ENCODE results near the gene NEBL. TPM values are rescaled to one million over a fixed set of nuclear protein-coding genes. Genes with fewer than 3 reads are reported as not detected.

The NEBL gene
- total RNA-seq, 1 donor from 2014 or later = 18.7 TPM

- H3K36me3 ChIP-seq (ENCODE audit: control insufficient read depth, insufficient read depth, low read length) = no peaks in the 10 kb centered on the region
- DNase-seq (ENCODE audit: low read depth) (no peak), FAIRE-seq (peak; percentile 18)
- no peak overlapping the region for H3K4me3 ChIP-seq (ENCODE audit: low read depth, low read length)
- H3K27me3 ChIP-seq (ENCODE audit: control insufficient read depth, insufficient read depth, low read length) = no peaks in the 10 kb centered on the region
- TF ChIP-seq CTCF (IDR thresholded peaks at IDR 0.05; ENCODE audit: insufficient read depth, low read length, severe bottlenecking) = no peak
These were observed 15.9 kb upstream of the NEBL start for GRCh38 chr10:20912969-20913368.

- no peak overlapping the region for H3K4me3 ChIP-seq (ENCODE audit: low read depth, low read length)
- no peaks in the 10 kb centered on the region for H3K27me3 ChIP-seq (ENCODE audit: control insufficient read depth, insufficient read depth, low read length)
- no peak for TF ChIP-seq CTCF (IDR thresholded peaks at IDR 0.05; ENCODE audit: insufficient read depth, low read length, severe bottlenecking)
- FAIRE-seq = no peak
- H3K36me3 ChIP-seq (ENCODE audit: control insufficient read depth, insufficient read depth, low read length) = no peaks in the 10 kb centered on the region
- no peak for DNase-seq (ENCODE audit: low read depth)
These were observed 14.5 kb upstream of the NEBL start for GRCh38 chr10:20911626-20912025.

- Histone ChIP-seq H3K27me3 (ENCODE audit: control insufficient read depth, insufficient read depth, low read length) (no peaks in the 10 kb centered on the region), H3K4me3 (ENCODE audit: low read depth, low read length) (no peak overlapping the region), H3K36me3 (ENCODE audit: control insufficient read depth, insufficient read depth, low read length) (no peaks in the 10 kb centered on the region)
- FAIRE-seq (no peak), DNase-seq (ENCODE audit: low read depth) (no peak)
- no peak for TF ChIP-seq CTCF (IDR thresholded peaks at IDR 0.05; ENCODE audit: insufficient read depth, low read length, severe bottlenecking)
These were observed 12.7 kb upstream of the NEBL start for GRCh38 chr10:20909801-20910200.

GRCh38 chr10:20908391-20908790 lies 11.3 kb upstream of the NEBL start:
- no peaks in the 10 kb centered on the region for H3K36me3 ChIP-seq (ENCODE audit: control insufficient read depth, insufficient read depth, low read length)
- no peaks in the 10 kb centered on the region for H3K27me3 ChIP-seq (ENCODE audit: control insufficient read depth, insufficient read depth, low read length)
- no peak overlapping the region for H3K4me3 ChIP-seq (ENCODE audit: low read depth, low read length)
- FAIRE-seq (no peak), DNase-seq (ENCODE audit: low read depth) (no peak)
- no peak for TF ChIP-seq CTCF (IDR thresholded peaks at IDR 0.05; ENCODE audit: insufficient read depth, low read length, severe bottlenecking)

GRCh38 chr10:20903635-20904390 lies 6.7 kb upstream of the NEBL start:
- TF ChIP-seq CTCF (IDR thresholded peaks at IDR 0.05; ENCODE audit: insufficient read depth, low read length, severe bottlenecking) = no peak
- H3K4me3 ChIP-seq (ENCODE audit: low read depth, low read length) = no peak overlapping the region
- FAIRE-seq (no peak), DNase-seq (ENCODE audit: low read depth) (no peak)
- no peaks in the 10 kb centered on the region for H3K27me3 ChIP-seq (ENCODE audit: control insufficient read depth, insufficient read depth, low read length)
- H3K36me3 ChIP-seq (ENCODE audit: control insufficient read depth, insufficient read depth, low read length) = no peaks in the 10 kb centered on the region

GRCh38 chr10:20901110-20901509 lies 4.0 kb upstream of the NEBL start:
- FAIRE-seq = no peak
- TF ChIP-seq CTCF (IDR thresholded peaks at IDR 0.05; ENCODE audit: insufficient read depth, low read length, severe bottlenecking) = no peak
- no peak overlapping the region for H3K4me3 ChIP-seq (ENCODE audit: low read depth, low read length)
- no peaks in the 10 kb centered on the region for H3K36me3 ChIP-seq (ENCODE audit: control insufficient read depth, insufficient read depth, low read length)
- no peak for DNase-seq (ENCODE audit: low read depth)
- H3K27me3 ChIP-seq (ENCODE audit: control insufficient read depth, insufficient read depth, low read length) = no peaks in the 10 kb centered on the region

All from bronchial epithelial cell (primary cell).